HG03066 (cell line): ENCODE measurements around the gene RBMS1.
"Not testable (repeated sequence)": the region's sequence is repeated elsewhere in the genome, so short reads cannot be mapped to it uniquely, and the experiment has no call there.

Source experiments
- ATAC-seq: cut with Tn5 transposase; IDR thresholded peaks from one replicate; pipeline ENCODE4 v1.9.1; 2021; ENCODE audit warnings: low read depth; ENCODE audit not compliant: unreplicated experiment

RBMS1 gene

GRCh38 chr2:160502478-160502877, 8.9 kb upstream of the RBMS1 start:
- no peak for ATAC-seq

GRCh38 chr2:160501370-160501769, 7.8 kb upstream of the RBMS1 start:
- ATAC-seq = no peak

GRCh38 chr2:160499865-160500264, 6.3 kb upstream of the RBMS1 start:
- no peak for ATAC-seq

GRCh38 chr2:160498137-160498536, 4.5 kb upstream of the RBMS1 start:
- ATAC-seq = no peak

- no peak for ATAC-seq
These were observed 616 bp upstream of the RBMS1 start for GRCh38 chr2:160494201-160494644.

- no peak for ATAC-seq
These were observed 993 bp downstream of the RBMS1 start for GRCh38 chr2:160492401-160493226.

- ATAC-seq = no peak
These were observed 1.7 kb downstream of the RBMS1 start for GRCh38 chr2:160491911-160492371.

GRCh38 chr2:160490733-160491685, 2.6 kb downstream of the RBMS1 start:
- ATAC-seq = no peak

- ATAC-seq = no peak
These were observed 4.5 kb downstream of the RBMS1 start for GRCh38 chr2:160489111-160489510.

GRCh38 chr2:160488289-160488688, 5.3 kb downstream of the RBMS1 start:
- ATAC-seq = not testable (repeated sequence)

- no peak for ATAC-seq
These were observed 7.3 kb downstream of the RBMS1 start for GRCh38 chr2:160486341-160486740.

GRCh38 chr2:160484859-160485520, 8.6 kb downstream of the RBMS1 start:
- ATAC-seq = no peak

- ATAC-seq = no peak
These were observed 10.9 kb downstream of the RBMS1 start for GRCh38 chr2:160482673-160483072.

- no peak for ATAC-seq
These were observed 14.3 kb downstream of the RBMS1 start for GRCh38 chr2:160479269-160479668.

GRCh38 chr2:160478660-160479059, 14.9 kb downstream of the RBMS1 start:
- no peak for ATAC-seq

- ATAC-seq = no peak
These were observed 16.6 kb downstream of the RBMS1 start for GRCh38 chr2:160477032-160477431.

GRCh38 chr2:160474891-160475787, 18.5 kb downstream of the RBMS1 start:
- ATAC-seq = no peak

- no peak for ATAC-seq
These were observed 19.3 kb downstream of the RBMS1 start for GRCh38 chr2:160474319-160474645.

- no peak for ATAC-seq
These were observed 19.9 kb downstream of the RBMS1 start for GRCh38 chr2:160473468-160474318.
